Measurements from ENCODE around the gene SPTBN1. TPM values are rescaled to one million over a fixed set of nuclear protein-coding genes. Genes with fewer than 3 reads are reported as not detected.

Gene SPTBN1
- polyA plus RNA-seq, 1 donor, result 168 TPM

DNA sequence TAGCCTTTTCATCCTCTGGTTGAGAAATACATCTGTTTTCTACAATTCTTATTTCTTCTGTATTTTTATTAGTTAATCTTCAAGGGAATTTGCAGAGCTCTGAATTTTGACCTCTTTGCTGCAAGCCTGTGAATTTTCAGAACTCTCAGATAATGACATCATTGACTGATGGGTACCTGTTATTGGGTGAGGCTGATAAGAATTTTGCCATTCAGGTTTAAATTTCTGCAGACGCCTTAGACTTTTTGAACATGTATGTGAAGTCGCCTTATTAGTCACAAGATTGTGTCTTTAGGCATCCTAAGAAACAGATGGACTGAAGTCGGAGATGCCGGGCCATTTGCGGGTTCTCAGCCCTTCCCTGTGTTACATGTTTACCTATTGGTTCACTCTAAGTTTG, 82.4 kb downstream of the SPTBN1 start:
- Histone ChIP-seq H3K9me3 (ENCODE audit: control insufficient read depth, low read depth, low read length) (no peaks in the 10 kb centered on the region), H3K36me3 (ENCODE audit: control insufficient read depth, insufficient read depth, low read length) (no peaks in the 10 kb centered on the region), H3K27me3 (ENCODE audit: control insufficient read depth, insufficient read depth, low read length) (no peaks in the 10 kb centered on the region), H3K4me3 (ENCODE audit: low read length) (no peak overlapping the region), H3K4me1 (ENCODE audit: control insufficient read depth, insufficient read depth, low read length) (peaks cover 17% of the 10 kb centered on the region), H3K27ac (ENCODE audit: low read length) (no peak overlapping the region)
- no CpG with 5 or more reads among the region's 5 CpGs for WGBS (ENCODE audit: insufficient coverage, low lambda C conversion rate)
- no peak for DNase-seq

DNA sequence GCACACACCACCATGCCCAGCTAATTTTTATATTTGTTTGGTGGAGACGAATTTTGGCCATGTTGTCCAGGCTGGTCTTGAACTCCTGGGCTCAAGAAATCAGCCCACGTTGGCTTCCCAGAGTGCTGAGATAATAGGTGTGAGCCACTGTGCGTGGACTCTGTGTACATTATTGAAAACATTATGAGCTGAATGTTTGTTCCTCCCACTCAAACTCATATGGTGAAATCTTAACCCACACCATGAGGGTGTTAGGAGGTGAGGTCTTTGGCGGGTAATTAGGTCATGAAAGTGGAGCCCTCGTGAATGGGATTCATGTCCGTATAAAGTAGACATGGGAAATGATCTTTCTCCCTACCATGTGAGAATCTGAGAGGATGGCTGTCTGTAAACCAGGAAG, 83.6 kb downstream of the SPTBN1 start:
- H3K36me3 ChIP-seq (ENCODE audit: control insufficient read depth, insufficient read depth, low read length), result no peaks in the 10 kb centered on the region

DNA sequence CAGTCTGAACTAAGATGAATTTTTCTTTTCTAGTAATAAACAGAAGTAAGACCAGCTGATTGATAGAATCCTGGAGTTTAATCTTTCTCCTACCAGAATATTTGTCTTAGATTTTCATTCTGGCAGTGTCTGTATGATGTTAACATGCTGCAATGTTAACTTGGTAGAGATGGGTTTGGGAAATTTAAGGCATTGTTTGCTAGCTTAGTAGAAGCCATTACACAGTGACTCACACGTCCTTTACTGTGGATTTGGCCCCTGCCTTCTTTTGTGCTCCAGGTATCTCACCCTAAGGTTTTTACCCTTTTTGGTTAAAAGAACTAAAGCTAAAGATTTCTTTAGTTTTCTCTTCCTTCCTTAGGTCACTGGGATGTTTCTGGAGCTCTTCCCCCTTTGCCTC, 84.1 kb downstream of the SPTBN1 start:
- Histone ChIP-seq H3K9me3 (ENCODE audit: control insufficient read depth, low read depth, low read length) (no peaks in the 10 kb centered on the region), H3K27ac (ENCODE audit: low read length) (no peak overlapping the region), H3K36me3 (ENCODE audit: control insufficient read depth, insufficient read depth, low read length) (no peaks in the 10 kb centered on the region), H3K4me3 (ENCODE audit: low read length) (no peak overlapping the region), H3K27me3 (ENCODE audit: control insufficient read depth, insufficient read depth, low read length) (no peaks in the 10 kb centered on the region), H3K4me1 (ENCODE audit: control insufficient read depth, insufficient read depth, low read length) (peaks cover 10% of the 10 kb centered on the region)
- WGBS (ENCODE audit: insufficient coverage, low lambda C conversion rate), result no CpG with 5 or more reads among the region's 1 CpG
- DNase-seq, result no peak

More for the DNA sequence above, 83.6 kb downstream of the SPTBN1 start:
- H3K27ac ChIP-seq (ENCODE audit: low read length), result no peak overlapping the region
- no peak for DNase-seq
- H3K27me3 ChIP-seq (ENCODE audit: control insufficient read depth, insufficient read depth, low read length), result no peaks in the 10 kb centered on the region
- H3K4me1 ChIP-seq (ENCODE audit: control insufficient read depth, insufficient read depth, low read length), result peaks cover 14% of the 10 kb centered on the region
- H3K4me3 ChIP-seq (ENCODE audit: low read length), result no peak overlapping the region
- no peaks in the 10 kb centered on the region for H3K9me3 ChIP-seq (ENCODE audit: control insufficient read depth, low read depth, low read length)
- no CpG with 5 or more reads among the region's 6 CpGs for WGBS (ENCODE audit: insufficient coverage, low lambda C conversion rate)

DNA sequence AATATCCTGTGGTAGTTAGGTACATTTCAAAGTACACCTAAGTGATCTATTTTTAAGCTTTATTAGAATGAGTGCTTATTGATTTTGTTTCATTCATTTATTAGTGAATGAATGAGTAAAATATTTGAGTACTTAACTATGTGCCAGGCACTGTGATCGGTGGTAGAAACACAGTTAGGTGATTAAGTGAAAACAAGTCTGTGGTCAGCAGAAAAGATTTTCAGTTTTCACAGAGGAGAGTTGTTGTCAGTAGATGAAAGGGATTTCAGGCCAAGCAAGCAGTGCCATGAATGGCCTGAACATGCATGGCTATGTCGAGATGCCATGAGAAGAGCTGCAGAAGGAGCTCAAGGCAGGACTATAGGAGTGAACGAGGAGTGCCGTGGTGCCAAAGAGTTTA, 85.9 kb downstream of the SPTBN1 start:
- WGBS (ENCODE audit: insufficient coverage, low lambda C conversion rate), result no CpG with 5 or more reads among the region's 4 CpGs
- no peaks in the 10 kb centered on the region for H3K9me3 ChIP-seq (ENCODE audit: control insufficient read depth, low read depth, low read length)
- H3K27me3 ChIP-seq (ENCODE audit: control insufficient read depth, insufficient read depth, low read length), result no peaks in the 10 kb centered on the region
- no peak overlapping the region for H3K27ac ChIP-seq (ENCODE audit: low read length)
- no peak overlapping the region for H3K4me3 ChIP-seq (ENCODE audit: low read length)
- H3K4me1 ChIP-seq (ENCODE audit: control insufficient read depth, insufficient read depth, low read length), result peaks cover 24% of the 10 kb centered on the region
- H3K36me3 ChIP-seq (ENCODE audit: control insufficient read depth, insufficient read depth, low read length), result no peaks in the 10 kb centered on the region
- no peak for DNase-seq

DNA sequence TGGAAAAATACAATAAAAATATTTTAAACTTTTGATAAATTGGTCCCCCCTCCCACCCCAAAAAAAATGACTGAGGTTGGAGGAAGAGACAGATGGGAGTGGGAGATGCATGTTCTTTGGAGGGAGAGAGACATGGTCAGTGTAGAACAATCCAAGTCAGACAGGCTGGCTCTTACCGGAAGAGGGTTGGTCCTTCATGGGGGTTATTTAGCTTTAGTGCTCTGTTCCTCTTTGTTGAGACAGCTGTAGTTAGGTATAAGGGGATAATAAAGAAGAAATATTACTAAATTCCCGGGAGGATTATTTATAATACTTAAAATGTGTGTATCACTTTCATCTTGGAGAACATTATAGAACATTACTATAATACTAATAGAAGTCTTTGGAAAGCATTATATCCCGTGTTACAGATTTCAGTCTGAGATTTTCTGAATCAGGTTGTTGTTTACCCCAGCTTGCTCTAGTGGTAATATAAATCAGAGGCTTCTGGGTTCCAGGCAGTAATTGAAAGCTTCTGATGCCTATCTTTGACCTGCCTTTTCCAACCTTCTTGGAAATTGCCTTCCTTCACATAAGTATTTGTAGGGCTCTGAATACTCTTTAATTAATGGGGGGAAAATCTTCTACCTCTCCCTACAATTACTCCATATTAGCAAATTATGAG, 87.7 kb downstream of the SPTBN1 start:
- Histone ChIP-seq H3K9me3 (ENCODE audit: control insufficient read depth, low read depth, low read length) (no peaks in the 10 kb centered on the region), H3K27me3 (ENCODE audit: control insufficient read depth, insufficient read depth, low read length) (no peaks in the 10 kb centered on the region), H3K36me3 (ENCODE audit: control insufficient read depth, insufficient read depth, low read length) (no peaks in the 10 kb centered on the region), H3K27ac (ENCODE audit: low read length) (peak overlapping the region; percentile 7), H3K4me3 (ENCODE audit: low read length) (no peak overlapping the region), H3K4me1 (ENCODE audit: control insufficient read depth, insufficient read depth, low read length) (peaks cover 39% of the 10 kb centered on the region)
- no CpG with 5 or more reads among the region's 3 CpGs for WGBS (ENCODE audit: insufficient coverage, low lambda C conversion rate)
- DNase-seq, result no peak

DNA sequence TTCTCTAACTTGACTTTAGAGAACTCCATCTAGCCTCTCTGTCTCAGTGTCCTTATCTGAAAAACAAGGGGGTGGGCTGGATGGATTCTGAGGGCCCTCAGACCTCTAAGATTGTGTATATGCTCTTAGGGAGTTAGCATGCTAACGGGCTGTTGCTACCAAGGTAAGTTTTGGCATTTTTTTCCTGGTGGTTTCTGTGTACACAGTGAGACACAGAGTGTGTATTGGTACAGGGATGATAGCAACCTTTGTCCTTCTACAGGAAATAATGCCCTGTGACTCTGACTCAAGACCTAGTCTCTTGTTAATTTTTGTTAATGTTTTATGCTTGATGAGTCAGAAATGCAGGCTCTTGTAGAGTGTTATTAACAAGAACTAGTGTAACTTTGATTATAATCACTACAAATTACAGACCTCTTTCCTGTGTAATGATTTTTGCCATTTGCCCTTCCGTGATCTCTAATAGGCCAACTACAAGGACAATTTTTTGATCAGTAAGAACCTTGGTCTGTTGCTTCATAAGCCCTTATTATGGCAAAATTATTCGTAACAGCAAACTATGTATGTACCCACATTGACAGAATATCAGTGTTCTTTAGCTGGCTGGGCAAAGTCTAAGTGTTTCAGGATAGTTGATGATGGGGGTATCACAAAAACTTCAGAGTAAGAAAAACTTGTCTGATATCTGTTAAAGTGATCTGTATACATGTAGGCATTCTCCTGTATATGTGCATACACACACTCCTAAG, 89.7 kb downstream of the SPTBN1 start:
- no CpG with 5 or more reads among the region's 3 CpGs for WGBS (ENCODE audit: insufficient coverage, low lambda C conversion rate)
- Histone ChIP-seq H3K4me1 (ENCODE audit: control insufficient read depth, insufficient read depth, low read length) (peaks cover 55% of the 10 kb centered on the region), H3K27me3 (ENCODE audit: control insufficient read depth, insufficient read depth, low read length) (no peaks in the 10 kb centered on the region)

DNA sequence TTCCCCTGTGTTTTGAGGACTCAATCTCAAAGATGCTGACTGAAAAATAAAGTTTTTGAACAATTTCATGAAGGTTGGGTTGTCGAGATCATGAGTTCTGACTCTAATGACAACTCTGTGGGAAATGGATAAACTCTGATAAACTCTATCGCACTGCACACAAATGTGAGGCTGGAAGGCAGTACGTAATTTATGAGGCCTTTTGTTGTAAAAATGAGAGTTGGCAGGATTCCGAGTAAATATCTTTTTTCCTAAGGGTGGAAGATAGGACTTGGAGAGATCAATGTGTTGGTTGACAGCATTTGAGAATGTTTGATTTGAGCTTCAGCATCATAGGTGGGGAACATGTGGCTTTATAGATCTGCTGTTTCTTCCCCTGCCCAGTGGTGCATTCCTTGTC, 90.4 kb downstream of the SPTBN1 start:
- WGBS (ENCODE audit: insufficient coverage, low lambda C conversion rate), result 13% methylated on average over 2 of the region's 4 CpGs
- DNase-seq, result peak in 1 of 2 donors; percentile 88

More for the DNA sequence above, 89.7 kb downstream of the SPTBN1 start:
- Histone ChIP-seq H3K36me3 (ENCODE audit: control insufficient read depth, insufficient read depth, low read length) (no peaks in the 10 kb centered on the region), H3K4me3 (ENCODE audit: low read length) (no peak overlapping the region), H3K9me3 (ENCODE audit: control insufficient read depth, low read depth, low read length) (no peaks in the 10 kb centered on the region), H3K27ac (ENCODE audit: low read length) (peak overlapping the region; percentile 92)
- peak; percentile 90 to 97 for DNase-seq

DNA sequence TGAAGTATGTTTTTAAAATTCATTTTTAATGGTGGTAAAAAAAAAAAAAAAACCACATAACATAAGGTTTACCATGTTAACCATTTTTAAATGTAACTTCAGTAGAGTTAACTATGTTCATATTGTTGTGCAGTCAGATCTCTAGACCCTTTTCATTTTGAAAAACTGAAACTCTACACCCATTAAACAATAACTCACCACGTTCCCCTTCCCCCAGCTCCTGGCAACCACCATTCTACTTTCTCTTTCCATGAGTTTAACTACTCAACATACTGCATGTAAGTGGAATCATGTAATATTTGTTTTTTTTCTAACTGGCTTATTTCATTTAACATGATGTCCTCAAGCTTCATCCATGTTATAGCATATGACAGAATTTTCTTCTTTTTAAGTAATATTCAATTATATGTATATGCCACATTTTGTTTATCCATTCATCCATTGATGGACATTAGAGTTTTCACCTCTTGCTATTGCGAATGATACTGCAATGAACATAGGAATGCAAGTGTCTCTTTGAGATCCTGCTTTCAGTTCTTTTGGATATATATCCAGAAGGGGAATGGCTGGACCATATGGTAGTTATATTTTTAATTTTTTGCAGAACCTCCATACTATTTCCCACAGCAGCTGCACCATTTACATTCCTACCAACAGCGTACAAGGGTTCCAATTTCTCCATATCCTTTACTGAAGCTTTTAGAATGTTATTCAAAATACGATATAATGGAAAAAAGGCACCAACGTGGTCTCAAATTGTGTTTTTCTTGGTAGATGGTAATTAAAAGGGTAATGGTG, 91.0 kb downstream of the SPTBN1 start:
- 82% methylated on average over 4 of the region's 5 CpGs for WGBS (ENCODE audit: insufficient coverage, low lambda C conversion rate)

More for the DNA sequence above, 90.4 kb downstream of the SPTBN1 start:
- H3K9me3 ChIP-seq (ENCODE audit: control insufficient read depth, low read depth, low read length), result no peaks in the 10 kb centered on the region
- H3K4me3 ChIP-seq (ENCODE audit: low read length), result no peak overlapping the region
- H3K36me3 ChIP-seq (ENCODE audit: control insufficient read depth, insufficient read depth, low read length), result no peaks in the 10 kb centered on the region
- peak overlapping the region; percentile 92 for H3K27ac ChIP-seq (ENCODE audit: low read length)
- H3K27me3 ChIP-seq (ENCODE audit: control insufficient read depth, insufficient read depth, low read length), result no peaks in the 10 kb centered on the region
- peaks cover 62% of the 10 kb centered on the region for H3K4me1 ChIP-seq (ENCODE audit: control insufficient read depth, insufficient read depth, low read length)

DNA sequence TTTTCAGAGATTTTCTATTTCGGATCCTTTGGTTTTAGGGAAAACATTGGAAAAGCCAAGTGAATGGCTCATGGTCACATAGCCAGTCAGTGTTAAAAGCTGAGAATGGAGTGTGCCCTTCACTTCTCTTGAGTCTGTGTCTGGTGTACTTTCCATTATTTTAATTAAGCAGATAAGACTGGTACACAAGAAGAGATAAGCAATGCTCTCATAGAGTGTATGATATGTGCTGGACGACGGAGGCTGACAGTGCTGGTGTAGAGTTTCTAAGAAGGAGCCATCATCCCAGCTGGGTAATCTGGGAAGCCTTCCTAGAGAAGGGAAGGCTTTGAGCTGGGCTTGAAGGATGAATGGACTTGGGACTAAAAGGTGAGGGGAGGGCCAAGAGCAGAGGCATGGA, 93.3 kb downstream of the SPTBN1 start:
- H3K9me3 ChIP-seq (ENCODE audit: control insufficient read depth, low read depth, low read length), result no peaks in the 10 kb centered on the region
- H3K27me3 ChIP-seq (ENCODE audit: control insufficient read depth, insufficient read depth, low read length), result no peaks in the 10 kb centered on the region
- H3K36me3 ChIP-seq (ENCODE audit: control insufficient read depth, insufficient read depth, low read length), result no peaks in the 10 kb centered on the region
- no peak overlapping the region for H3K4me3 ChIP-seq (ENCODE audit: low read length)
- 0% methylated on average over 2 of the region's 3 CpGs for WGBS (ENCODE audit: insufficient coverage, low lambda C conversion rate)
- peaks cover 58% of the 10 kb centered on the region for H3K4me1 ChIP-seq (ENCODE audit: control insufficient read depth, insufficient read depth, low read length)
- peak overlapping the region; percentile 71 for H3K27ac ChIP-seq (ENCODE audit: low read length)
- DNase-seq, result no peak

More for the DNA sequence above, 91.0 kb downstream of the SPTBN1 start:
- peaks cover 67% of the 10 kb centered on the region for H3K4me1 ChIP-seq (ENCODE audit: control insufficient read depth, insufficient read depth, low read length)
- peak in 1 of 2 donors; percentile 64 for DNase-seq
- no peaks in the 10 kb centered on the region for H3K36me3 ChIP-seq (ENCODE audit: control insufficient read depth, insufficient read depth, low read length)
- no peak overlapping the region for H3K4me3 ChIP-seq (ENCODE audit: low read length)
- H3K9me3 ChIP-seq (ENCODE audit: control insufficient read depth, low read depth, low read length), result no peaks in the 10 kb centered on the region
- H3K27ac ChIP-seq (ENCODE audit: low read length), result peak overlapping the region; percentile 92
- H3K27me3 ChIP-seq (ENCODE audit: control insufficient read depth, insufficient read depth, low read length), result no peaks in the 10 kb centered on the region

DNA sequence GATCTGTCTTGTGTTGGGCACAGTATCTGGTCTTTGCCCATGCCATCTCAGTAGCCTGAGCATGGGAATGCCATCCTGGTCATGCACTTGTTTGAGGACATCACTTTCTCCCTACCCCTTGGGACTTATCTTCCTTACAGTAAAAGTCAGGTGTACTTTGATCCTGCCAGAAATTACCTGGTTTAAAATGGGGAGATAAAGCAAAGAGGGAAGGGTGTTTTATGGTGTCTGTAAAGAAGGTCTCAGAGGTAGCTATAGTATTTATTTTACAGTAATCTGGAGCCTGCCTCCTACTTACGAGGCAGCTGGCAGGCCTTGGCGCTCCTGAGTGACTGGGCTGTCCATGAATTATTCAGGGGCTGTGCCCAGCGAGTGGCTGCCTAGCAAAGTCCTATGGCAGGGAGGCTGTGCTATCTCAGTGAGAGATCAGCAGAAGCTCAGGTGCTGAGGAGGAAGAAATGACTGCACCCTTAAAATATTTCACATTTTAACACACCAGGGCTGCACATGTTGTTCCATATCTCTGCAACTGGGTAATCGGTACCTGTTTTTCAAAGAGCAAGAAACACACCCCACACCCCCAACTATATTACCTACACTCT, 93.9 kb downstream of the SPTBN1 start:
- DNase-seq, result peak; percentile 82 to 96
- Histone ChIP-seq H3K4me1 (ENCODE audit: control insufficient read depth, insufficient read depth, low read length) (peaks cover 63% of the 10 kb centered on the region), H3K27ac (ENCODE audit: low read length) (peak overlapping the region; percentile 71), H3K4me3 (ENCODE audit: low read length) (no peak overlapping the region), H3K27me3 (ENCODE audit: control insufficient read depth, insufficient read depth, low read length) (no peaks in the 10 kb centered on the region), H3K36me3 (ENCODE audit: control insufficient read depth, insufficient read depth, low read length) (no peaks in the 10 kb centered on the region), H3K9me3 (ENCODE audit: control insufficient read depth, low read depth, low read length) (no peaks in the 10 kb centered on the region)
- WGBS (ENCODE audit: insufficient coverage, low lambda C conversion rate), result no CpG with 5 or more reads among the region's 4 CpGs

All from large intestine (tissue), 3 donors.